GM20000 (cell line): ENCODE data around the gene STK25.

Experiments used
- DNase-seq: peaks from one replicate; pipeline ENCODE4 v3.0.0; 2012; ENCODE audit warnings: low spot score
- TF ChIP-seq, protein P1 (sequence below): IDR thresholded peaks from 2 replicates; pipeline ENCODE4 v1.5.1; 2012; ENCODE audit warnings: mild to moderate bottlenecking, control low read depth; ENCODE audit errors: extremely low read depth, missing control alignments

The STK25 gene

GRCh38 chr2:241467777-241468475 is 40.5 kb downstream of the STK25 start:
- TF ChIP-seq, protein P1, sequence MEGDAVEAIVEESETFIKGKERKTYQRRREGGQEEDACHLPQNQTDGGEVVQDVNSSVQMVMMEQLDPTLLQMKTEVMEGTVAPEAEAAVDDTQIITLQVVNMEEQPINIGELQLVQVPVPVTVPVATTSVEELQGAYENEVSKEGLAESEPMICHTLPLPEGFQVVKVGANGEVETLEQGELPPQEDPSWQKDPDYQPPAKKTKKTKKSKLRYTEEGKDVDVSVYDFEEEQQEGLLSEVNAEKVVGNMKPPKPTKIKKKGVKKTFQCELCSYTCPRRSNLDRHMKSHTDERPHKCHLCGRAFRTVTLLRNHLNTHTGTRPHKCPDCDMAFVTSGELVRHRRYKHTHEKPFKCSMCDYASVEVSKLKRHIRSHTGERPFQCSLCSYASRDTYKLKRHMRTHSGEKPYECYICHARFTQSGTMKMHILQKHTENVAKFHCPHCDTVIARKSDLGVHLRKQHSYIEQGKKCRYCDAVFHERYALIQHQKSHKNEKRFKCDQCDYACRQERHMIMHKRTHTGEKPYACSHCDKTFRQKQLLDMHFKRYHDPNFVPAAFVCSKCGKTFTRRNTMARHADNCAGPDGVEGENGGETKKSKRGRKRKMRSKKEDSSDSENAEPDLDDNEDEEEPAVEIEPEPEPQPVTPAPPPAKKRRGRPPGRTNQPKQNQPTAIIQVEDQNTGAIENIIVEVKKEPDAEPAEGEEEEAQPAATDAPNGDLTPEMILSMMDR = no peak
- DNase-seq = no peak

- TF ChIP-seq, protein P1 = no peak
- DNase-seq = no peak
Measured at GRCh38 chr2:241466230-241466629, 42.2 kb downstream of the STK25 start.

GRCh38 chr2:241465543-241465942 is 42.8 kb downstream of the STK25 start:
- DNase-seq = no peak
- TF ChIP-seq, protein P1 = no peak

DNA sequence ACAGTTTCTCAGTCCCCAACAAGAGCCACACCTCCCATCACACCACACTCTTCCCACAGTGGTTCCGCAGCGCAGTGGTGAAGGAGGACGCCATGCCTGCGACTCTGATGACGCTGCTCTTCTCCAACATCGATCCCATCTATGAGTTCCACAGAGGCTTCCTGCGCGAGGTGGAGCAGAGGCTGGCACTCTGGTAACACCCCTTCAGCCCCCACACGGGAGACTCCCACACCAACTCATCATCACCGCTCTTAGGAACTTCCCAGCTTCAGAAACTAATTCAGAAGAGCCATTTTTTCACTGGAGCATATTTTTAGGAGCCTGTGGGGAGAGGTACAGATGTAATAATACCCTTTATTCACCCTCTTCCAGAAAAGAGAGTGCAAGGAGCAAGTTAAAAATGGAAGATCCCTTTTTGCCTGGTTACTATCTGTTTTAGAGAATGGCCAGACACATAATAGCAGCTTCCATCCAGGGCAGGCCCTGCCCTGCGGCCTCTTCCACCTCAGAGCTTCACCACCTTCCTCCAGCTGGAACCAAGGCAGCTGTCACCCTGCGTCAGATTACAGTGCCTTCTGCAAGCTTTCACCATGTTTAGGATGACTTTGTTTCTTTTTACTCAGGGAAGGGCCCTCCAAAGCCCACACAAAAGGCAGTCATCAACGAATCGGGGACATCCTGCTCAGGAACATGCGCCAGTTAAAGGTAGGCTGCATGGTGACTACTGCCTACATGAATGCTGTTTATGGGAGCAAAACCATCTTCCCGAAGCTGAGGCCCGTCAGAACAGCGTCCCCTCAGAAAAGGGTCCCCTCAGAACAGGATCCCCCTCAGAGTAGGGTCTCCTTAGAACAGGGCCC is 44.9 kb downstream of the STK25 start:
- no peak for DNase-seq
- TF ChIP-seq, protein P1 = no peak

- TF ChIP-seq, protein P1 = no peak
- no peak for DNase-seq
Measured at GRCh38 chr2:241461693-241462677, 46.4 kb downstream of the STK25 start.

GRCh38 chr2:241460631-241461030 is 47.8 kb downstream of the STK25 start:
- no peak for DNase-seq
- TF ChIP-seq, protein P1 = no peak

DNA sequence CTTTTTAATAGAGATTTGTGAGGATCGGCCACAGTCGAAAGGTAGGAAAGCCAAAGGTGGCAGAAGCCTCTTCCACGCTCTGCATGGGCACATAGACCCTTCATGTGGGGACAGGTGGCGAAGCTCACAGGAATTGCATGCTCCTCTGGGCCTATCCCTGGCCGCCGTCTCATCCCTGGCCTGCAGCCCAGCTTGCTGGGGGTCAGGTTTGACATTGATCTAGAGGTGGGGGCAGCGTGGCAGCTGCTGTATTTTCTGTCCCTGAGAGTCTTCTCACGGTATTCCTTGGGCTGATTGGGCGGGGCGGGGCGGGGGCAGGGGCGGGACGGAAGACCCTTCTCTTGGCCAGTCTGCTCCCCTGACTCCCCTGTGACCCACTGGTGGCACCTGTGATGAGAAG is 48.9 kb downstream of the STK25 start:
- DNase-seq = no peak
- TF ChIP-seq, protein P1 = no peak
